GM19240 (cell line): ENCODE data around the gene RILPL1.
"Not testable (repeated sequence)": the region's sequence is repeated elsewhere in the genome, so short reads cannot be mapped to it uniquely, and the experiment has no call there.

Experiments used
- DNase-seq: peaks from one replicate; pipeline ENCODE4 v3.0.0; 2011; ENCODE audit warnings: low spot score; ENCODE audit not compliant: insufficient read length

Gene RILPL1

DNA sequence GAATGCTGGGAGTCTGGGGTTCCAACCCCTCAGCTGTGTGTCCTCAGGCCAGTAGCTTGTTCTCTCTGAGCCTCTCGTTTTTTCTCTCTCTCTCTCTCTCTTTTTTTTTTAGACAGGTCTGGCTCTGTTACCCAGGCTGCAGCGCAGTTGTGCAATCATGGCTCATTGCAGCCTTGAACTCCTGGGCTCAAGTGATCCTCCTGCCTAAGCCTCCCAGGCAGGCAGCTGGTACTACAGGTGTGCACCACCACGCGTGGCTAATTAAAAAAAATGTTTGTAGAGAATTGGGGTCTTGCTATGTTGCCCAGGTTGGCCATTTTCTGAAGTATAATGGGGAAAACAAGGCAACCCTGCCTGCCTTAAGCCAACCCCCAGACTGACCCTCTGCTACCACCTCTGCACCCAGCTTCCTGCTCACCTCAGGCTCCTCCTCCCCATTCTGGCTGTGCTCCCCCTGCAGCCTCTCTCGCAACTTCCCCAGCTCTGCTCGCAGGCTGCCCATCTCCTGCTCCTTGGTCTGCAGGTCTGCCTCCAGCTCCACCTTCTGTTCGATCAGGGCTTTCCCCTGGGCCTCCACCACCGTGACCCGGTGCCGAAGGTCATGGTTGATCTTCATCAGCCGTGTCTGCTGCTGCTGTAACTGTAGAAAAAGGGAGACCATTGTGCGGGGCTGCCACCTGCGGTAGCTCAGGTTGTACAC lies 35.2 kb downstream of the RILPL1 start:
- no peak for DNase-seq

- no peak for DNase-seq
Measured at GRCh38 chr12:123497065-123497464, 36.5 kb downstream of the RILPL1 start.

GRCh38 chr12:123494124-123494851 lies 39.2 kb downstream of the RILPL1 start:
- no peak for DNase-seq

GRCh38 chr12:123492339-123493039 lies 41.0 kb downstream of the RILPL1 start:
- DNase-seq = not testable (repeated sequence)

DNA sequence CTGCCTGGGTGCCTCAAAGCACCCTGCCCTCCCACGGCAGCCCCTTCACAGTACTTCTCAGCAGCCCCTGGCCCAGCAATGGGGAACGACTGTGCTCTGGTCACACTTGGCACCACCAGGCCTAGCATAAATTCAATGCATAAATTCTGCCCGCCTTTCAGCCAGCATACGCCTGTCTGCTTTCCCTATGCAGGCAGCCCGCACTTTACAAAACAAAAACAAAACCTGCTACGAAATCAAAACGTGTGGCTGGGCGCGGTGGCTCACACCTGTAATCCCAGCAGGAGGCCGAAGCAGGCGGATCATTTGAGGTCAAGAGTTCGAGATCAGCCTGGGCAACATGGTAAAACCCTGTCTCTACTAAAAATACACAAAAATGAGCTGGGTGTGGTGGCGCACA lies 42.0 kb downstream of the RILPL1 start:
- no peak for DNase-seq

- DNase-seq = no peak
Measured at GRCh38 chr12:123491056-123491455, 42.5 kb downstream of the RILPL1 start.

- DNase-seq = no peak
Measured at GRCh38 chr12:123490089-123490488, 43.4 kb downstream of the RILPL1 start.

- DNase-seq = no peak
Measured at GRCh38 chr12:123489580-123489979, 43.9 kb downstream of the RILPL1 start.

DNA sequence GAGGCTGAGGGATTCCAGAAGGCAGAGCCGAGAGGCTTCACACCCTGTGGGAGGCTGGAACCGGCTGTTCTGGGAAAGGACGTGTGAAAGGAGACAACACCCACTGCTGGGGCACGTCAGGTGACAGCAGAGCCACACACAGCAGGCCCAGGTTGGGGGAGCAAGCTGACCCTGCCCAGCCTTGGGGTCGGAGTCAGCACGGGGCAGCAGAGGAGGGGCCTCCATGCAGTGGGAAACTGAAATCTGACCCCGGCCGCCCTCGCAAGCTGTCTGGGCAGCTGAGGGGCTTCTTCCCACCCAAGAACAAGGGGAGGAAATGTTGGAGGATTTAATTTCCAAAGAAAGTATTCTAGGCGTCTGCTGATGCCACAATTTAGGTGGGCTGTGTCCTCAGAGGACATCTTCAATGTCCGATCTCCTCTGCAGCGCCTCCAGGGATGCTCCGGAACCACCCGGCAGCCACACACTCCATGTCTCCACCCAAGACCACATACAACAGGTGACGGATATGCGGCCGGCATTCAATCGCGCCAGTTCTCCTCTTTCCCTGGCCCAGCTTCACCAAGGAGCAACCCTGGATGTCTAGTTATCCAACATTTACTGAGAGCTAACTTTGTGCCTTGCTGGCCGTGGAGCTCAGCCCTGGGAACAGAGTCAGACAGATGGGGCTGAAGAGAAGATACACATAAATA lies 44.8 kb downstream of the RILPL1 start:
- no peak for DNase-seq

GRCh38 chr12:123487428-123487827 lies 46.1 kb downstream of the RILPL1 start:
- DNase-seq = no peak

DNA sequence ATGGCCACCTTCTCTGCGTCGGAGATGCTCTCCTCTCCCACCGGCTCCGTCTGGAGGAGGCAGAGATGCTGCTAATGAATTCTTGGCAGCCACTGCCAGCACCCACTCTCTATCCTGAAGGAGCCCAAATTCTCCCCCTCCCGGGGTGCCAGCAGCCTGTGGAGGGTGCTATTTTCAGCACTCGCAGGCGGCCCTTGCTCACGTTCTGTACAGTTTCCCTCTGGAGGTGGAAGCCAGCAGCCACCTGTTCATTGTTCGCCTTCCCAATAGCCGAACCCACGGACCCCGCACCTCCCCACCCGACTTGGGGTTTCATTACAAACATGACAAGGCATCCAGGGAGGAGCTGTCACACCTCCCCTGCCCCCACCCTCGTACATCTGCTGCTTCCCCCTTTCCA lies 47.8 kb downstream of the RILPL1 start:
- no peak for DNase-seq

GRCh38 chr12:123483602-123484248 lies 49.8 kb downstream of the RILPL1 start:
- DNase-seq = no peak

GRCh38 chr12:123482876-123483275 lies 50.6 kb downstream of the RILPL1 start:
- DNase-seq = no peak

- not testable (repeated sequence) for DNase-seq
Measured at GRCh38 chr12:123481251-123481650, 52.3 kb downstream of the RILPL1 start.

DNA sequence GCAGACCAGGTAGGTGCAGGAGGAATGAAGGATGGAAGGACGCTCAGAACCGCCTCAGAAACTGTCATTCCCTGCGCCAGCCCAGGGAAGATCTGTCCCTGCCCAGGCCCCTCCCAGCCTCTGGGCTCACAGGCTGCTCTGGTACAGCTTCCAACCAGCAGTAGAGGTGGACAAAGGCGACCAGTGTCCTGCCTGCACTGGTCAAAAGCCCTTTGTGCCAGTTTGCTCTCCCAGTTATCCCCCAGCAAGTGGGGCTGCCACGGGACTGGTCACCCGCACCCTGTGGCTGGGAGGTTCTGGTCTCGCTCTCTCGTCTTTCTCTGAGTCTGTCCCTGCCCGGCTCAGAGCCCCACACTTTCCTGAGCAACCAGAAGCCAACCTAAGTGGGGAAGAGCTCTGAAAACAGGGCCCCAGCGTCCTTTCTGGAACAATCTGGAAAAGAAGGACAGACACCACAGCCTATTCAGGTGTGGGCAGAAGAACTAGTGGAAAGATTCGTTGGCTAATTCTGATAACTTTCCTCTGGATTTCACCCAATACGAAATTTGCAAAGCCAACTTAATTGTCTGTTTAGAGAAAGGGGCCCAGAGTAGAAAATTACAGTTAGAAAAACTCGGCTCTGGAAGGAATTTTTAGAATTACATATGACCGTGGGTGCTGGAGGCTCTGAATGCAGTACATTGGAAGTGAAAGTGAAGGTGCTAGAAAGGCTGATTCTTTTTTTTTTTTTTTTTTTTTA lies 53.9 kb downstream of the RILPL1 start:
- DNase-seq = no peak

DNA sequence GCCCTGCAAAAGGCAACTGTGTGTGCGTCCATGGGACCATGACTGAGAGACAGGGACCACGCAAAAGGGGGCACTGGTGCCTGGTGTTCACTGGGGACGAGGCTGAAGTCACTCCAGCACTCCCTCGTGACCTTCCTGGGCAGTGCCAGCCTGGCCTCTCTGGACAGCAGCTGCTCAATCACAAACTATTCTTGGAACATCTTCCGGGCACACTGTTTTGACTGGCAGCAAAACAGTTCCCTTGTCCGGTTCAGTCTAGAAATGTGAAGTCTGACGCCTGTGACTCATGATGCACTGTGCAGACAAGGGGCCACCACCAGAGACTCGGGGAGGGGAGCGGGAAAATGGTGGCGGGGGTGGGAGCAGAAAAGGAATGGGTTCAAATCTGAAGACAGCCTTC lies 54.8 kb downstream of the RILPL1 start:
- no peak for DNase-seq

DNA sequence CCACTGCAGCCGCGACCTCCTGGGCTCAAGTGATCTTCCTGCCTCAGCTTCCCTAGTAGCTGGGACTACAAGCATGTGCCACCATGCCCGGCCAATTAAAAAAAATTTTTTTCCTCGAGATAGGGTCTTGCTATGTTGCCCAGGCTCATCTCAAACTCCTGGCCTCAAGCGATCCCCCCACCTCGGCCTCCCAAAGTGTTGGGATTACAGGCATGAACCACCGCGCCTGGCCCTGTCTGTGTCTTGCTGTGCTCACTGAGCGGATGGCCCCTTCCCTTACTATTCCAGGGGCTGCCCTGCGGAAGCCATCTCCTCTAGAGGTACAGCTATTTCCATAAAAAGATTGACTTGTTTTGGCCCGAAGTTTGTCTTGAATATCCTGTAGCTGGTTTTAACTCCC lies 55.5 kb downstream of the RILPL1 start:
- DNase-seq = no peak

- DNase-seq = no peak
Measured at GRCh38 chr12:123475246-123475703, 58.2 kb downstream of the RILPL1 start.

DNA sequence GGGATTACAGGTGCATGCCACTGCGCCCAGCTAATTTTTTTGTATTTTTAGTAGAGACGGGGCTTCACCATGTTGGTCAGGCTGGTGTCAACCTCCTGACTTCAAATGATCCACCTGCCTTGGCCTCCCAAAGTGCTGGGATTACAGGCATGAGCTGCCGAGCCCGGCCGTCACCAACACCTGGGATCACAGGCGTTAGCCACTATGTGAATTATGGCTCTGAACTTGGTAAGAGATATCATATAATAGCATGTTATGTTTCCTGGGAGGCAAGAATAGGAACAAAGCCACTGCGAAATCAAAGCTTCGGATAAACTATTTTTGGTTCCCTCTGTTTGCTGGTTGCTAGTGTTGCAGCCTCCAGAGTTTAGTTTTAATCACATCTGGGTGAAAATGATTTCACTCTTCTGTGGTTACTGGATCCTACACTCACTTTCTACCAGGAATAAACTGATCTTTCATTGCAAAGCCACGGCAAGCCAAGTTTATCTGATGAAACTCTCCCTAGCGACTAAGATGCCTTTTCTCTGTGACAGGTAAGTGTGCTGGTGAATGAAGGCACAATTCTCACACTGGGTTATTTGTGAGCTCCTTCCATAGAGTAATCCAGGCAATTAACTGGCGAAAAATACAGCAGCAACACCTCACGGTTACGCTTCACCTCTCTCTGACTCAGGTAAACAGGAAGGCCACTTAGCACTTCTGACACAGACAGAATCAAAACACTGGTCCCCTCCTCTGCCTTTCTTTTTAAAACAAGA lies 58.9 kb downstream of the RILPL1 start:
- no peak for DNase-seq

DNA sequence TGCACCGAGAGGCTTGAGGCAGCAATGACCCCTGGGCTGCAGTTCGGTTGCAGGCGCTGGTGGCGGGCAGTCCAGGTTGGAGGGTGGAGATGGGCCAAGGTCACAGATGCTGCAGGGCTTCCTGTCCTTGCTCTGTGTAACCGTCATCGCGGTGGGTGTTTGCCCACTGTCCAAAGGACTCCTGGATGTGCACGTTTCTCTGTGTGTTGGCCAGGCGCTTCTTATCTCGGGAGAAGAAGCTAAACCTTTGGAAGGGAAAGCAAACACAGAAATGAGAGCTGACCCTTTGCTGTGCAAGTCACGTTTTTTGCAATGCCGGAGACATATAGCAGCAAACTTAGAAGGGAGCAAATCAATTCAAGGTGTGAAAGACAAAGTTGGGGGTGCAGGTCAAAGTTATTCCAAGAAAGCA lies 61.1 kb downstream of the RILPL1 start:
- no peak for DNase-seq
